Transverse colon (tissue), 4 donors: ENCODE measurements around the gene KCNMB3. TPM values are rescaled to one million over a fixed set of nuclear protein-coding genes. Genes with fewer than 3 reads are reported as not detected.
"Not testable (repeated sequence)": the region's sequence is repeated elsewhere in the genome, so short reads cannot be mapped to it uniquely, and the experiment has no call there.

Source experiments
- DNase-seq: peaks from one replicate; pipeline ENCODE4 v3.0.0-alpha.2; 2019
- H3K27ac ChIP-seq, 4 donors: fragments of 200-600 bp; sonication (generic); 2 replicates each; pipeline ENCODE4 v1.5.1; 2016 to 2018; ENCODE audit warnings: inconsistent platforms in 4 of 4
- H3K27me3 ChIP-seq: fragments of 200-600 bp; sonication (generic); 2 replicates; pipeline ENCODE4 v1.5.1; 2017; ENCODE audit warnings: inconsistent platforms
- H3K36me3 ChIP-seq, 4 donors: fragments of 200-600 bp; sonication (generic); 2 replicates each; pipeline ENCODE4 v1.5.1; 2017 to 2019; ENCODE audit warnings: inconsistent platforms in 4 of 4
- H3K4me1 ChIP-seq, 4 donors: fragments of 200-600 bp; sonication (generic); 2 replicates each; pipeline ENCODE4 v1.5.1; 2017 to 2020; ENCODE audit warnings: inconsistent platforms in 4 of 4
- H3K4me3 ChIP-seq, 4 donors: fragments of 200-600 bp; sonication (generic); 1 replicate in 1 of 4; 2 replicates in 3 of 4; pipeline versions ENCODE4 v1.5.1 to v1.6.1; 2017 to 2019; ENCODE audit warnings: inconsistent platforms in 4 of 4
- H3K9me3 ChIP-seq, 2 donors: fragments of 200-600 bp; sonication (generic); 2 replicates each; pipeline ENCODE4 v1.5.1; 2017 to 2019; ENCODE audit warnings: inconsistent platforms in 2 of 2
- EP300 ChIP-seq: sonication (generic); formaldehyde crosslinking; IDR thresholded peaks from one replicate; pipeline ENCODE4 v1.6.1; 2017; ENCODE audit warnings: antibody characterized with exemption, low read depth
- POLR2A ChIP-seq: fragments of 450-650 bp; IDR thresholded peaks from one replicate; pipeline ENCODE4 v1.6.1; 2016; ENCODE audit warnings: antibody characterized with exemption, mild to moderate bottlenecking, moderate library complexity
- POLR2AphosphoS5 ChIP-seq, 3 donors: sonication (generic); formaldehyde crosslinking; IDR thresholded peaks; one replicate each; pipeline ENCODE4 v1.6.1; 2016; ENCODE audit warnings: antibody characterized with exemption in 3 of 3
- WGBS, 2 donors: methylation state at CpG; one replicate each; pipeline ENCODE4 v1.1.5; 2018; ENCODE audit warnings: low coverage in 1 of 2; 5-methylcytosine and 5-hydroxymethylcytosine counted together
- in situ Hi-C, 4 donors: fragments of 200-750 bp; cut with MboI; loops; one replicate each; pipeline versions ENCODE4 v1.15.0 to v1.15.1; 2017; ENCODE audit warnings: low sequenced_read_pairs in 3 of 4, low pct_ligation_motif_present in 1 of 4, low pct_unique_long_range_greater_than_20kb in 1 of 4
- intact Hi-C: fragments of 100-400 bp; cut with DNase I; formaldehyde crosslinking; loops from one replicate; pipeline ENCODE4 v1.15.1; 2023; ENCODE audit warnings: low total_unique reads
- total RNA-seq, 4 donors: library from RNA; depleted of rRNA; stranded (reverse); fragments of >200 nt; gene quantifications; one replicate each; pipeline ENCODE4 v1.1.0, GENCODE V29; 2016
- TF ChIP-seq, protein P1 (sequence below), 5 experiments: fragments of 200-600 bp in 3 of 5; fragments of 450-650 bp in 2 of 5; sonication (generic) in 3 of 5; IDR thresholded peaks; 1 replicate in 2 of 5; 2 replicates in 3 of 5; pipeline ENCODE4 v1.5.1; 2016 to 2017; ENCODE audit warnings: antibody characterized with exemption in 5 of 5, inconsistent platforms in 3 of 5, mild to moderate bottlenecking in 2 of 5, moderate library complexity in 1 of 5

KCNMB3 gene
- total RNA-seq, 4 donors from 2014 or later = 1.1 to 6.8 (median 2.7) TPM

DNA sequence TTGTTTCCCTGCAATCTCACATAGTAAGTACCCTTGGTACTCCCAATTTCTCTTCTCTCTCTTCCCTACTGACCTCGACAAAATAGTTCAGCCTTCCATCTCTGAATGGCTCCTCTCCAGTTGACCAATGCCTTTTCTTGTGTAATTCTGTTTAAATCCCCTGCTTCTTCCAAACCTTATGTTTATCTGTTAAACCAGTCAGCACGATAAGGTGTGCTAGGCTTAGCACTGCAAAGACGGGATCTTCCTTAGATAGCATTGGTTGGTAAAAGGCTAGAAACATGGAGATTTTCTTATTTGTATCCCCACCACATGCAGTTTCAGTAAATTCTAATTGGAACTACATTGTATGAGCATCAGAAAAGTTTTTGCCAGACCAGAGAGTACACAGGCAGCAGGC is 25.8 kb upstream of the KCNMB3 start:
- no peaks in the 10 kb centered on the region for H3K9me3 ChIP-seq
- DNase-seq = no peak
- no peaks in the 10 kb centered on the region for H3K36me3 ChIP-seq
- TF ChIP-seq, protein P1, sequence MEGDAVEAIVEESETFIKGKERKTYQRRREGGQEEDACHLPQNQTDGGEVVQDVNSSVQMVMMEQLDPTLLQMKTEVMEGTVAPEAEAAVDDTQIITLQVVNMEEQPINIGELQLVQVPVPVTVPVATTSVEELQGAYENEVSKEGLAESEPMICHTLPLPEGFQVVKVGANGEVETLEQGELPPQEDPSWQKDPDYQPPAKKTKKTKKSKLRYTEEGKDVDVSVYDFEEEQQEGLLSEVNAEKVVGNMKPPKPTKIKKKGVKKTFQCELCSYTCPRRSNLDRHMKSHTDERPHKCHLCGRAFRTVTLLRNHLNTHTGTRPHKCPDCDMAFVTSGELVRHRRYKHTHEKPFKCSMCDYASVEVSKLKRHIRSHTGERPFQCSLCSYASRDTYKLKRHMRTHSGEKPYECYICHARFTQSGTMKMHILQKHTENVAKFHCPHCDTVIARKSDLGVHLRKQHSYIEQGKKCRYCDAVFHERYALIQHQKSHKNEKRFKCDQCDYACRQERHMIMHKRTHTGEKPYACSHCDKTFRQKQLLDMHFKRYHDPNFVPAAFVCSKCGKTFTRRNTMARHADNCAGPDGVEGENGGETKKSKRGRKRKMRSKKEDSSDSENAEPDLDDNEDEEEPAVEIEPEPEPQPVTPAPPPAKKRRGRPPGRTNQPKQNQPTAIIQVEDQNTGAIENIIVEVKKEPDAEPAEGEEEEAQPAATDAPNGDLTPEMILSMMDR (IDR thresholded peaks at IDR 0.05) = no peak
- no peak for TF ChIP-seq POLR2A
- no peak for TF ChIP-seq POLR2AphosphoS5 (IDR thresholded peaks at IDR 0.05)
- TF ChIP-seq EP300 = no peak
- no peaks in the 10 kb centered on the region for H3K27me3 ChIP-seq
- in situ Hi-C loops (no loop called here), intact Hi-C loops (no loop called here)
- no peak overlapping the region for H3K4me3 ChIP-seq
- H3K4me1 ChIP-seq = no peaks in the 10 kb centered on the region
- no peak overlapping the region for H3K27ac ChIP-seq
- WGBS, 2 donors = 86 to 89% methylated on average over 3 of the region's 3 CpGs

DNA sequence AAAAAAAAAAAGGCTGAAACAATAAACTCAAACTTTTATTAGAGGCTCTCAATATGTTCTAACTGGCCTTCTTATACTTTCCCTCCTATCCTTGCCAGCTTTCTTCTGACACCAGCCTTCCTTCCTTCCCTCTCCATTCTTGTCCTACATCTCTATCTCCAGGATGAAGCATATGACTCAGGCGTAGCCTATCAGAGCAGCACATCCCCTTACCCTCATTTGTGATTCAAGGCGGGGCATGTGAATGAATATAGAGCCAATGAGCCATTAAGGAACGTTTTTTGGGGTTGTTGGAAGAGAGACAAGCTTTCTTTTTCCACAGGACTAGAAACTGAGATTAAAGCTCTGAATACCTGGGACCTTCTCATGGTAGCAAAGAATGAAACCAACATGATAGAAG is 25.1 kb upstream of the KCNMB3 start:
- no peaks in the 10 kb centered on the region for H3K36me3 ChIP-seq
- no peaks in the 10 kb centered on the region for H3K4me1 ChIP-seq
- H3K27me3 ChIP-seq = no peaks in the 10 kb centered on the region
- in situ Hi-C loops (no loop called here), intact Hi-C loops (no loop called here)
- H3K4me3 ChIP-seq = no peak overlapping the region
- no peak for DNase-seq
- no peak overlapping the region for H3K27ac ChIP-seq
- TF ChIP-seq, protein P1 (IDR thresholded peaks at IDR 0.05) = no peak
- TF ChIP-seq EP300 (no peak), POLR2AphosphoS5 (IDR thresholded peaks at IDR 0.05) (no peak), POLR2A (no peak)
- 42 to 67% methylated on average over 2 to 3 of the region's 3 CpGs for WGBS, 2 donors
- H3K9me3 ChIP-seq = no peaks in the 10 kb centered on the region

DNA sequence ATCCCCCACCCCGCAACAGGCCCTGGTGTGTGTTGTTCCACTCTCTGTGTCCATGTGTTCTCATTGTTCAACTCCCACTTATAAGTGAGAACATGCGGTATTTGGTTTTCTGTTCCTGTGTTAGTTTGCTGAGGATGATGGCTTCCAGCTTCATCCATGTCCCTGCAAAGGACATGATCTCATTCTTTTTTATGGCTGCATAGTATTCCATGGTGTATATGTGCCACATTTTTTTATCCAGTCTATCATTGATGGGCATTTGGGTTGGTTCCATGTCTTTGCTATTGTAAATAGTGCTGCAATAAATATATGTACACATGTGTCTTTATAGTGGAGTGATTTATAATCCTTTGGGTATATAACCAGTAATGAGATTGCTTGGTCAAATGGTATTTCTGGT is 23.5 kb upstream of the KCNMB3 start:
- 92 to 100% methylated on average over 2 of the region's 2 CpGs for WGBS, 2 donors
- H3K9me3 ChIP-seq, H3K4me1 ChIP-seq, DNase-seq, H3K27ac ChIP-seq, H3K4me3 ChIP-seq, intact Hi-C loops, H3K36me3 ChIP-seq, in situ Hi-C loops, H3K27me3 ChIP-seq: not testable (repeated sequence)

DNA sequence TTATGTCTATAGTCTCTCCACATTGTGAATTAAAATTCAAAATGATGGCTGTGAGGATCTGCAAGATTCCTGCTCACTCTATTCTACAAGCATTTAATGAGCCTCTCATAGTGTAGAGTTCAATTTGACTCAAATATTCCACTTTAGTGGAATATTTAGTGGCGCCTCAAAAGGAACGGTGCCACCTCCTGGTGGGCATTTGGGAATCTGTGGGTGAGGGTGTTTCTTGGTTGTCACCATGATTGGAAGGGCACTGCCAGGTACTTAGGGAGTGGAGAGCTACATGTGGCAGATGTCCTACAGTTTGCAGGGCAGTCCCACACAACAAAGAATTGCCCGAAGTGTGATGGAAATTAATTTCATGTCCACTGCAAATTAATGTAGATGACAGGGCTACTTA is 21.5 kb upstream of the KCNMB3 start:
- Histone ChIP-seq H3K4me1 (no peaks in the 10 kb centered on the region), H3K36me3 (no peaks in the 10 kb centered on the region), H3K4me3 (no peak overlapping the region), H3K27me3 (no peaks in the 10 kb centered on the region), H3K27ac (no peak overlapping the region), H3K9me3 (no peaks in the 10 kb centered on the region)
- TF ChIP-seq, protein P1 (IDR thresholded peaks at IDR 0.05) = peak in 1 of 5 experiments; percentile 4
- TF ChIP-seq POLR2A = no peak
- intact Hi-C loops = no loop called here
- WGBS, 2 donors = 72 to 94% methylated on average over 3 of the region's 3 CpGs
- DNase-seq = no peak
- in situ Hi-C loops = no loop called here

DNA sequence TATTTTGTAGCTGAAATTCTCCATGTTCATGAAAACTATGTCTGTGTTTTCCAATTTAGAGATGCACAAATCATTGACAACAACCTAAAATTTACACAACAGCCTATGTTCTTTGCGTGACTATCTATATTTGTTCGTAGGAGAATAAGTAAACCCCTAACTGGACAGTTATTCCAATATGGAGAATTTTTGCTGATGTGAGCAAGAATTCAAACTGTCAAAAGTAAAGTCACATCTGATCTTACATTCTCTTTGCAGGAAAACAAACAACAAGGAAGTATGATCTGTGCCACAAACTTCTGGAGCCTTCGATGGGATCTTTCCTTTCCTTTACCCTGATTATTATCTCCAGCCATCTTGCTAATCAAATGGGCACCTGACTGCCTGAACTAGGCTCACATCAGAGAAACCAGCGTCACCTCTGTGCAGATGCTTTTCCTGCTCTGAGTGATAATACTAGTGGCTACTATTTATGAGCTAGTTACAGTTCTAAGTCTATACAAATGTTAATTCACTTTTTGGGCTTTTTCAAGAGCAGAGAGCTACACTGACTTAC is 18.3 kb upstream of the KCNMB3 start:
- no peaks in the 10 kb centered on the region for H3K4me1 ChIP-seq
- WGBS, 2 donors = 63 to 82% methylated on average over 1 to 4 of the region's 4 CpGs
- in situ Hi-C loops = no loop called here

More for the DNA sequence above, 18.3 kb upstream of the KCNMB3 start:
- DNase-seq = no peak
- H3K9me3 ChIP-seq = no peaks in the 10 kb centered on the region
- no peaks in the 10 kb centered on the region for H3K36me3 ChIP-seq
- H3K27ac ChIP-seq = no peak overlapping the region
- intact Hi-C loops = no loop called here
- no peaks in the 10 kb centered on the region for H3K27me3 ChIP-seq
- H3K4me3 ChIP-seq = no peak overlapping the region
- no peak for TF ChIP-seq POLR2A
- TF ChIP-seq, protein P1 (IDR thresholded peaks at IDR 0.05) = no peak
- TF ChIP-seq EP300 = no peak
- no peak for TF ChIP-seq POLR2AphosphoS5 (IDR thresholded peaks at IDR 0.05)
